AG09319 (cell line): Measurements from ENCODE around the gene SGSH.

ENCODE experiments used
- DNase-seq: peaks from one replicate; pipeline ENCODE4 v3.0.0-alpha.2; 2010; ENCODE audit warnings: low read depth; ENCODE audit errors: extremely low read depth
- CTCF ChIP-seq: IDR thresholded peaks from 2 replicates; pipeline ENCODE4 v1.5.1; 2011; ENCODE audit warnings: low read depth, mild to moderate bottlenecking, inconsistent platforms, low read length, moderate library complexity

SGSH gene

GRCh38 chr17:80233202-80233601, 13.1 kb upstream of the SGSH start:
- DNase-seq, result no peak
- no peak for TF ChIP-seq CTCF

GRCh38 chr17:80232438-80232837, 12.3 kb upstream of the SGSH start:
- TF ChIP-seq CTCF, result no peak
- DNase-seq, result no peak

GRCh38 chr17:80229011-80229410, 8.9 kb upstream of the SGSH start:
- DNase-seq, result no peak
- no peak for TF ChIP-seq CTCF

- TF ChIP-seq CTCF, result no peak
- DNase-seq, result no peak
Measured at GRCh38 chr17:80228477-80228876, 8.3 kb upstream of the SGSH start.

- no peak for TF ChIP-seq CTCF
- DNase-seq, result no peak
Measured at GRCh38 chr17:80227666-80228065, 7.5 kb upstream of the SGSH start.

GRCh38 chr17:80227156-80227555, 7.0 kb upstream of the SGSH start:
- no peak for TF ChIP-seq CTCF
- no peak for DNase-seq

- TF ChIP-seq CTCF, result no peak
Measured at GRCh38 chr17:80225230-80225629, 5.1 kb upstream of the SGSH start.

More at GRCh38 chr17:80225230-80225629, 5.1 kb upstream of the SGSH start:
- no peak for DNase-seq
